Measurements from ENCODE around the gene CREBRF.

GRCh38 chr5:173041881-173042762, 14.0 kb upstream of the CREBRF start:
- TF ChIP-seq CTCF (IDR thresholded peaks at IDR 0.05) (no peak), POLR2A (IDR thresholded peaks at IDR 0.05) (no peak)

All from adrenal gland (tissue), 5 donors.